HCT116 (cell line): Measurements from ENCODE around the gene CDH4.

Experiments used
- CTCF ChIP-seq, 3 experiments: fragments of 200-600 bp in 1 of 3; sonication (generic) in 1 of 3; IDR thresholded peaks in 2 of 3; conservative IDR thresholded peaks in 1 of 3; 2 replicates each; pipeline ENCODE4 v1.5.1; 2012 to 2017; ENCODE audit warnings: low read depth in 2 of 3, low read length in 2 of 3, antibody characterized with exemption in 1 of 3, borderline replicate concordance in 1 of 3, control low read depth in 1 of 3, mild to moderate bottlenecking in 1 of 3, mixed read lengths in 1 of 3, mixed run types in 1 of 3, moderate library complexity in 1 of 3; ENCODE audit not compliant: insufficient read depth in 1 of 3
- POLR2A ChIP-seq: IDR thresholded peaks from 2 replicates; pipeline ENCODE4 v1.7.0; 2011; ENCODE audit warnings: borderline replicate concordance; ENCODE audit not compliant: insufficient read depth, insufficient read length; ENCODE audit errors: extremely low read depth
- SIN3A ChIP-seq: IDR thresholded peaks from 2 replicates; pipeline ENCODE4 v1.6.1; 2012; ENCODE audit warnings: low read depth
- SP1 ChIP-seq: IDR thresholded peaks from 2 replicates; pipeline ENCODE4 v1.6.1; 2012; ENCODE audit warnings: low read depth

- TF ChIP-seq CTCF (IDR thresholded peaks at IDR 0.05 in 2 of 3, conservative IDR thresholded peaks at IDR 0.05 in 1 of 3; ENCODE audit: borderline replicate concordance in 1 of 3, insufficient read depth in 1 of 3, low read depth in 2 of 3, low read length in 2 of 3): no peak
- TF ChIP-seq SP1: no peak
- TF ChIP-seq SIN3A: no peak
- TF ChIP-seq POLR2A: no peak
Observed at GRCh38 chr20:61482056-61482887, 230.2 kb downstream of the CDH4 start.
